Measurements from ENCODE around the gene OR4X1.
"Not testable (repeated sequence)": the region's sequence is repeated elsewhere in the genome, so short reads cannot be mapped to it uniquely, and the experiment has no call there.

The OR4X1 gene

DNA sequence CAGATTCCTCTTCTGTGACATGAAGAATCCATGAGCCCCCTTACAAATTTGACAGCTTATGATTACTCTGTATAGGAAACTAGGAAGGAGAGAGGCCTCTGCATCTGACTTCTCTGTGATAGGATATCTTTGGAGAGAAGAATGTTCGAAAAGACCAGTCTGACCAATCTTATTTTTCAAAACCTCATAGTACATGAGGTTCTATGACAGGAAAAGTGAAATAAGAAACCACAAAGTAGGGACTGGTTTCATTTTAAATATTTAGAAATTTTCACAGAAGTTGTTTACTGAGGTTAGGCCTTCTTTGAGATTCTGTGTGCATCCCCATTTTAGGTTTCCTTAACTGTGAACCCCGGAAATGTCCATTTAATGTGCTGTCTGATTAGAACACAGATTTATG, 2.1 kb upstream of the OR4X1 start:
- TF ChIP-seq, protein P1, sequence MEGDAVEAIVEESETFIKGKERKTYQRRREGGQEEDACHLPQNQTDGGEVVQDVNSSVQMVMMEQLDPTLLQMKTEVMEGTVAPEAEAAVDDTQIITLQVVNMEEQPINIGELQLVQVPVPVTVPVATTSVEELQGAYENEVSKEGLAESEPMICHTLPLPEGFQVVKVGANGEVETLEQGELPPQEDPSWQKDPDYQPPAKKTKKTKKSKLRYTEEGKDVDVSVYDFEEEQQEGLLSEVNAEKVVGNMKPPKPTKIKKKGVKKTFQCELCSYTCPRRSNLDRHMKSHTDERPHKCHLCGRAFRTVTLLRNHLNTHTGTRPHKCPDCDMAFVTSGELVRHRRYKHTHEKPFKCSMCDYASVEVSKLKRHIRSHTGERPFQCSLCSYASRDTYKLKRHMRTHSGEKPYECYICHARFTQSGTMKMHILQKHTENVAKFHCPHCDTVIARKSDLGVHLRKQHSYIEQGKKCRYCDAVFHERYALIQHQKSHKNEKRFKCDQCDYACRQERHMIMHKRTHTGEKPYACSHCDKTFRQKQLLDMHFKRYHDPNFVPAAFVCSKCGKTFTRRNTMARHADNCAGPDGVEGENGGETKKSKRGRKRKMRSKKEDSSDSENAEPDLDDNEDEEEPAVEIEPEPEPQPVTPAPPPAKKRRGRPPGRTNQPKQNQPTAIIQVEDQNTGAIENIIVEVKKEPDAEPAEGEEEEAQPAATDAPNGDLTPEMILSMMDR (IDR thresholded peaks at IDR 0.05; ENCODE audit: insufficient read depth, missing control alignments) = no peak
- FAIRE-seq (no peak), DNase-seq (ENCODE audit: insufficient read length, low spot score) (no peak)

DNA sequence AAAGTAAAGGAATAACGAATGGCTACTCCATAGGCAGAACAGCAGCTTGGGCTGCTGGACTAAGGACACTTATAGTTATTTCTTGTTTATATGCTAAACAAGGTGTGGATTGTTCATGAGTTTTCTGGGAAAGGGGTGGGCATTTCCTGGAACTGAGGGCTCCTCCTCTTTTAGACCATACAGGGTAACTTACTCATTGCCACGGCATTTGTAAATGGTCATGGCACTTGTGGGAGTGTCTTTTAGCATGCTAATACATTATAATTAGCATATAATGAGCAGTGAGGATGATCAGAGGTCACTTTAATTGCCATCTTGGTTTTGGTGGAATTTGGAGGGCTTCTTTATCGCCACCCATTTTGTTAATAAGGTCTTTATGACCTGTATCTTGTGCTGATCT, 7.0 kb downstream of the OR4X1 start:
- FAIRE-seq = no peak
- no peak for DNase-seq (ENCODE audit: insufficient read length, low spot score)
- TF ChIP-seq, protein P1 (IDR thresholded peaks at IDR 0.05; ENCODE audit: insufficient read depth, missing control alignments) = no peak

DNA sequence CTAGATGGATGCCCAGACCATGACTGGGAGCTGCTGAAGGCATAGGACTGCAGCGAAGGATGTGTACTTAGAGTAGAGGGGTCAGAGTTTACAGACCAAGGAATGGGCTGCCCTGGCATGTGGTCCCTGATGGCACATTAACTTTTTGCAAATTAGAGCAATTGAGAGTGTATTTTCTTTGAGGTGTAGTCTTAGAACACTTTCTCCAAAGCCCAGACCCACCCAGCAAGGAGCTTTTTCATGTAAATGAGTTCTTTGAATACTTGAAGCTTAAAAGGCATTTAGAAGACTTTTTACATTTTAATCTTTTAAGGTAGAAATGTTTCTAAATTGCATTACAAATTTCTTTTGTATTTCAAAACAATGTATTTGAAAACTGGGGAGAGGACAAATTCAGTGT, 8.9 kb downstream of the OR4X1 start:
- DNase-seq (ENCODE audit: insufficient read length, low spot score) (no peak), FAIRE-seq (no peak)
- TF ChIP-seq, protein P1 (IDR thresholded peaks at IDR 0.05; ENCODE audit: insufficient read depth, missing control alignments) = no peak

DNA sequence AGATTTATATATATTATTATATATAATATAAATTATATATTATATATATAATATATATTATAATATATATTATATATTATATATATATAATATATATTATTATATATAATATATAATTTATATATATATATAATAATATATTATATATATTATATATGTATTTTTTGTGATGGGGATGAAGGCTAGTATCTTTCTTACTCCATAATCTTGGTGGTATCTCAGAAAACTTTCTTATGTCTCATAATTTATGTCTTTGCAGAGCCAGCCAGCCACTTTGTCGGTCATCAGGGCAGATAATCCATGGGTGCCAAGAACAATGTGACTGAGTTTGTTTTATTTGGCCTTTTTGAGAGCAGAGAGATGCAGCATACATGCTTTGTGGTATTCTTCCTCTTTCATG, 42.3 kb downstream of the OR4X1 start, which contains the start of gene OR4S1:
Gene OR4S1, plus strand, starts transcription at position 301 of the 400 bp plus-strand sequence. Its CDS starts 0 bp downstream, at position 301.
- DNase-seq (ENCODE audit: insufficient read length, low spot score) (no peak), FAIRE-seq (no peak)
- TF ChIP-seq, protein P1 (IDR thresholded peaks at IDR 0.05; ENCODE audit: insufficient read depth, missing control alignments) = no peak

DNA sequence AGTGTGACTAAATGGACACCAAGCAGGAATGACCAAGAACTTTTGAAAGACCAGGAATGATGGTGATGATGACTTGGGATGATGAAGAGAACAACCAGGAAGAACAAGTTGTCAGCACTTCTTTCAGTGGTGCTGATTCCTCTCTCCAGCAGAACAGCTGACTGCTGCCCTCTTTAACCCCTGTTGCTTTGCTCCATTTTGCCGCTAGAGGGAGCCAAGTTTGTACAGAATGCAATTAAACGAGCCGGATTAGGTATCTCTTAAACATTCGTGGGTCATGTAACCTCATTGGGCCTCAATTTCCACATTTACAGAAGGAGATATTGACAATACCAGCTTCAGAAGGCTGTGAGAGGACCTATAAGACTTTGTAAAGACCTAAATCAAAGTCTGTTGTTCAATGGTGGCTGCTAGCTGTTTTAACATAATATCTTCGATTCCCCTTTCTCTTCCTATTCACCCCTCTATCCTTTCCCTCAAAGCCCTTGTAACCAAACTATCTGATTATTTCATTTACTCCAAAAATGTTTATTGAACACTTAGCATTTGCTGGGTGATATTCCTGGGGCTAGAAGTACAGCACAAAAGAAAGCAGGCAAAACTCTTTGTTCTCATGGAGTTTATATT, 44.2 kb downstream of the OR4X1 start:
- no peak for FAIRE-seq
- no peak for DNase-seq (ENCODE audit: insufficient read length, low spot score)
- TF ChIP-seq, protein P1 (IDR thresholded peaks at IDR 0.05; ENCODE audit: insufficient read depth, missing control alignments) = peak; percentile 93

DNA sequence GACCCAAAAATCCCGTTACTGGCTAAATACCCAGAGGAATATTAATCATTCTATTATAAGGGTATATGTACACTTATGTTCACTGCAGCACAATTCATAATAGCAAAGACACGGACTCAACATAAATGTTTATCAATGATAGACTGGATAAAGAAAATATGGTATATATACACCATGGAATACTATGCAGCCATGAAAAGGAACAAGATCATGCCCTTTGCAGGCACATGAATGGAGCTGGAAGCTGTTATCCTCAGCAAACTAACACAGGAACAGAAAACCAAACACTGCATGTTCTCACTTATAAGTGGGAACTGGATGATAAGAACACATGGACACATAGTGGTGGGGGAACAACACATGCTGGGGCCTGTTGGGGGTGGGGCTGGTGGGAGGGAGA, 49.9 kb downstream of the OR4X1 start:
- DNase-seq (ENCODE audit: insufficient read length, low spot score); FAIRE-seq: not testable (repeated sequence)

Data from D721Med (cell line).